Activated T-helper 1 cell treated with Interleukin-2 at 50 U/mL for 16 hours (primary cell): ENCODE results near the gene HOXA9.

Source experiments
- DNase-seq: peaks from one replicate; pipeline ENCODE4 v3.0.0-alpha.2; 2020; ENCODE audit warnings: low read depth

The HOXA9 gene

GRCh38 chr7:27124902-27125689 is 40.2 kb downstream of the HOXA9 start:
- DNase-seq: no peak

GRCh38 chr7:27124096-27124901 is 41.0 kb downstream of the HOXA9 start:
- DNase-seq: no peak

GRCh38 chr7:27123477-27124053 is 41.8 kb downstream of the HOXA9 start:
- DNase-seq: no peak

GRCh38 chr7:27123007-27123476 is 42.3 kb downstream of the HOXA9 start:
- no peak for DNase-seq

- DNase-seq: no peak
Measured at GRCh38 chr7:27122077-27122910, 43.0 kb downstream of the HOXA9 start.

GRCh38 chr7:27121684-27122076 is 43.7 kb downstream of the HOXA9 start:
- no peak for DNase-seq

- DNase-seq: no peak
Measured at GRCh38 chr7:27119412-27119911, 45.9 kb downstream of the HOXA9 start.

GRCh38 chr7:27118580-27118979 is 46.8 kb downstream of the HOXA9 start:
- no peak for DNase-seq

- DNase-seq: no peak
Measured at GRCh38 chr7:27117887-27118491, 47.3 kb downstream of the HOXA9 start.

GRCh38 chr7:27116962-27117886 is 48.1 kb downstream of the HOXA9 start:
- DNase-seq: no peak

GRCh38 chr7:27116031-27116961 is 49.0 kb downstream of the HOXA9 start:
- no peak for DNase-seq

GRCh38 chr7:27115221-27116026 is 49.9 kb downstream of the HOXA9 start:
- no peak for DNase-seq

- DNase-seq: no peak
Measured at GRCh38 chr7:27114881-27115220, 50.5 kb downstream of the HOXA9 start.

- no peak for DNase-seq
Measured at GRCh38 chr7:27113991-27114769, 51.2 kb downstream of the HOXA9 start.

- DNase-seq: no peak
Measured at GRCh38 chr7:27112955-27113949, 52.1 kb downstream of the HOXA9 start.
